LNCAP (cell line): Measurements from ENCODE around the gene ANKRD13C.

Experiments
- CTCF ChIP-seq: fragments of 450-650 bp; IDR thresholded peaks from 2 replicates; pipeline ENCODE4 v1.5.1; 2017; ENCODE audit warnings: mild to moderate bottlenecking

Gene ANKRD13C

DNA sequence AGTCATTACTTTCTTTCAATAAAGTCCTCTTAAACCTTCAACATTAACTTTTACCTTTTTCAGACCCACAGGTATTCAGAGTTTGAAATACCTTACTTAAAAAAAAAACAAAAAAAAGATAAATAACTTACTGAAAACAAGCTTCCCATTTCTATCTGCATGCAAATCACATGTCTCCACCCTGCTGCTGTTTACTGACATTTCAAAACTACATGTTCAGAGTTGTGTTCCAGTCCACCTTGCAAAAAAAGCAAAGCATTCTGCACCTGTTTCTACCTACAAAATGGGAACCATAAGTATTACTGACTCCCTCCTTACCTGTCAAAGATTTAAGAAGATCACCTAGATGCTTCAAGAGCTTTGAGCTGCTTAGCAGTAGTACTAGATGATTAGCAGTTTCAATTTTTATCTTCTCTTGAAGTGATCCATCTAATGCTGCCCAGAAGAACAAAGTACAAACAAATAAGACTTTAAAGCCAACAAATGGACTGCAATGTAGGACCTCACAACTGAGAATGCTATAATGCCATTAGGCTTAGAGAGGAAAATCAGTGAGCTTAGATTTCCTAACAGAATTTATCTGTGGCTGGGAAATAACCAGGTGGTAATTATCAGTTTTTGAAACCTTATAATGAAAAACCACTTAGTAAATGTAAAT, 61.2 kb downstream of the ANKRD13C start:
- TF ChIP-seq CTCF = no peak

GRCh38 chr1:70290218-70290617, 64.3 kb downstream of the ANKRD13C start:
- no peak for TF ChIP-seq CTCF

DNA sequence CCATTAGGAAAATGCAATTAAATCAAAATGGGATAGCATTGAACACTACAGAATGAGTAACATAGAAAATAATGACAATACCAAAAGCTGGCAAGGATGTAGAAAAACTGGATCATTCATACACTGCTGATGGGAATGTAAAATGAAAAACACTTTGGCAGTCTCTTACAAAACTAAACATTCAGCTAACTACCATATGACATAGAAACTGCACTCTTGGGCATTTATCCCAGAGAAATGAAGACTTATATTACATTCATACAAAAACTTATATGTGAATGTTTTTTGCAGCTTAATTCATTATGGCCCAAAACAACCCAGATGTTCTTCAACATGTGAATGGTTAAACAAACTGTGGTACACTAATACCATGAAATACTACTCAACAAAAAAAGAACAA, 66.4 kb downstream of the ANKRD13C start:
- TF ChIP-seq CTCF = no peak

GRCh38 chr1:70286453-70286852, 68.1 kb downstream of the ANKRD13C start:
- TF ChIP-seq CTCF = no peak

DNA sequence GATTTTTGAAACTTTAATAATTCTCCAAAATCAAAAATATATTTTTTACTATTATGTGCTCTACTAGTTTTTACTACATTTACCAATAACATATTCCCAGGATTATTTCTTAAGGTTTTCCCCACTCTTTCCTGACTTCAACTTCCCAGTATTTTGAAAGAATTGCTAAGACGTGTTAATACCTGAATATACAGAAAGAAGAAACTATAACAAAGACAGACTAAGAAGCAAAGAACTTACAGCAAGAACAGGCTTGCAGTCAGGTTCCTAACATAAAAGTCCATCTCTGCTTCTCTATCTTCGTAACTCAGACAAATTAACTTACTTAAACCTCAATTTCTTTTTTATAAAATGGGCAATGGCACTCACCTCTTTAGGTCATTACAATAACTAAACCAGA, 70.2 kb downstream of the ANKRD13C start:
- no peak for TF ChIP-seq CTCF

GRCh38 chr1:70278710-70279109, 75.8 kb downstream of the ANKRD13C start:
- no peak for TF ChIP-seq CTCF

GRCh38 chr1:70277875-70278274, 76.6 kb downstream of the ANKRD13C start:
- no peak for TF ChIP-seq CTCF

GRCh38 chr1:70265946-70266345, 88.6 kb downstream of the ANKRD13C start:
- TF ChIP-seq CTCF = no peak
